ENCODE data around the gene ZFC3H1.
"Not testable (repeated sequence)": the region's sequence is repeated elsewhere in the genome, so short reads cannot be mapped to it uniquely, and the experiment has no call there.

Gene ZFC3H1
- total RNA-seq = 25.0 to 130 (median 54.1) reads per million in 17 experiments

- DNase-seq = peak; percentile 96 to 100 (median 98)
These were observed at the start of gene ZFC3H1, which contains the start of gene THAP2 for GRCh38 chr12:71663561-71664410. ZFC3H1 (minus strand) TSS chr12:71663848; CDS start chr12:71663610, 238 bp downstream. THAP2 (plus strand) TSS chr12:71664301; CDS start chr12:71664510, 209 bp downstream.

- no peak for DNase-seq
These were observed 46.9 kb upstream of the ZFC3H1 start for GRCh38 chr12:71710276-71711125.

GRCh38 chr12:71708658-71709057 is 45.0 kb upstream of the ZFC3H1 start:
- DNase-seq = no peak

- DNase-seq = no peak
These were observed 41.3 kb upstream of the ZFC3H1 start for GRCh38 chr12:71704920-71705319.

- no peak for DNase-seq
These were observed 39.6 kb upstream of the ZFC3H1 start for GRCh38 chr12:71703206-71703605.

GRCh38 chr12:71702590-71702989 is 38.9 kb upstream of the ZFC3H1 start:
- DNase-seq = no peak

- DNase-seq = not testable (repeated sequence)
These were observed 38.5 kb upstream of the ZFC3H1 start for GRCh38 chr12:71702181-71702580.

GRCh38 chr12:71695782-71696181 is 32.1 kb upstream of the ZFC3H1 start:
- no peak for DNase-seq

- no peak for DNase-seq
These were observed 30.6 kb upstream of the ZFC3H1 start for GRCh38 chr12:71694099-71694820.

GRCh38 chr12:71693651-71694050 is 30.0 kb upstream of the ZFC3H1 start:
- DNase-seq = not testable (repeated sequence)

- no peak for DNase-seq
These were observed 29.5 kb upstream of the ZFC3H1 start for GRCh38 chr12:71693126-71693525.

GRCh38 chr12:71691504-71692129 is 28.0 kb upstream of the ZFC3H1 start:
- DNase-seq = no peak

GRCh38 chr12:71688961-71689570 is 25.4 kb upstream of the ZFC3H1 start:
- no peak for DNase-seq

GRCh38 chr12:71687172-71687571 is 23.5 kb upstream of the ZFC3H1 start:
- not testable (repeated sequence) for DNase-seq

- peak in 2 of 4 experiments; percentile 13 to 23 for DNase-seq
These were observed 23.0 kb upstream of the ZFC3H1 start for GRCh38 chr12:71686658-71687025.

- peak; percentile 94 to 97 (median 97) for DNase-seq
These were observed 22.4 kb upstream of the ZFC3H1 start, which contains the start of gene TMEM19 for GRCh38 chr12:71685914-71686657. TMEM19 (plus strand) TSS chr12:71686082; CDS start chr12:71686681, 599 bp downstream.

- DNase-seq = no peak
These were observed 21.8 kb upstream of the ZFC3H1 start for GRCh38 chr12:71685312-71685906.

- DNase-seq = peak; percentile 3 to 68 (median 50)
These were observed 20.4 kb upstream of the ZFC3H1 start for GRCh38 chr12:71684081-71684480.

GRCh38 chr12:71683633-71684032 is 20.0 kb upstream of the ZFC3H1 start:
- DNase-seq = no peak

- DNase-seq = peak in 1 of 4 experiments; percentile 38
These were observed 18.8 kb upstream of the ZFC3H1 start for GRCh38 chr12:71682466-71682865.

Data from suppressor macrophage (primary cell).